CD4-positive, CD25-positive, alpha-beta regulatory T cell (primary cell): Measurements from ENCODE around the gene PAQR4. TPM values are rescaled to one million over a fixed set of nuclear protein-coding genes. Genes with fewer than 3 reads are reported as not detected.

ENCODE experiments used
- ATAC-seq, 2 donors: fragments of 150-1000 bp; cut with Tn5 transposase; one replicate each; pipeline ENCODE4 v1.10.0; 2021; ENCODE audit warnings: low read depth in 2 of 2, moderate number of reproducible peaks in 2 of 2, moderate library complexity in 1 of 2
- DNase-seq, 3 donors: peaks; one replicate each; pipeline versions ENCODE4 v3.0.0 to v3.0.0-alpha.2; 2012 to 2022; ENCODE audit warnings: mixed read lengths in 1 of 3
- H3K27ac ChIP-seq: one replicate; pipeline ENCODE4 v1.7.0; 2013; ENCODE audit warnings: mild to moderate bottlenecking, low read length; ENCODE audit not compliant: insufficient read depth, poor library complexity, severe bottlenecking
- H3K27me3 ChIP-seq: one replicate; pipeline ENCODE4 v1.7.0; 2013; ENCODE audit warnings: low read length; ENCODE audit not compliant: control insufficient read depth, insufficient read depth
- H3K36me3 ChIP-seq: one replicate; pipeline ENCODE4 v1.7.0; 2013; ENCODE audit warnings: mild to moderate bottlenecking, low read length, moderate library complexity; ENCODE audit not compliant: control insufficient read depth, insufficient read depth
- H3K4me1 ChIP-seq: 2 replicates; pipeline ENCODE4 v1.7.0; 2013; ENCODE audit warnings: mild to moderate bottlenecking, low read length; ENCODE audit not compliant: insufficient read depth, control insufficient read depth, poor library complexity, severe bottlenecking
- H3K4me3 ChIP-seq: one replicate; pipeline ENCODE4 v1.7.0; 2013; ENCODE audit warnings: low read depth, mild to moderate bottlenecking, low read length, moderate library complexity
- H3K9me3 ChIP-seq, 2 experiments: 1 replicate in 1 of 2; 2 replicates in 1 of 2; pipeline ENCODE4 v1.7.0; 2013; ENCODE audit warnings: low read length in 2 of 2, mild to moderate bottlenecking in 1 of 2, moderate library complexity in 1 of 2; ENCODE audit not compliant: control insufficient read depth in 2 of 2
- H3K27ac Mint-ChIP-seq, 3 donors: one replicate each; pipeline ENCODE4 v1.8.0; 2020 to 2022; ENCODE audit warnings: mild to moderate bottlenecking in 3 of 3, mixed read lengths in 3 of 3, moderate library complexity in 2 of 3
- H3K27me3 Mint-ChIP-seq: one replicate; pipeline ENCODE4 v1.8.0; 2022; ENCODE audit warnings: mild to moderate bottlenecking, mixed read lengths
- H3K36me3 Mint-ChIP-seq: one replicate; pipeline ENCODE4 v1.8.0; 2020; ENCODE audit warnings: mixed read lengths
- H3K4me1 Mint-ChIP-seq, 4 donors: one replicate each; pipeline ENCODE4 v1.8.0; 2020 to 2022; ENCODE audit warnings: mixed read lengths in 4 of 4, mild to moderate bottlenecking in 1 of 4
- H3K4me3 Mint-ChIP-seq, 4 donors: one replicate each; pipeline ENCODE4 v1.8.0; 2020 to 2022; ENCODE audit warnings: mild to moderate bottlenecking in 4 of 4, mixed read lengths in 4 of 4, moderate library complexity in 3 of 4
- H3K9me3 Mint-ChIP-seq, 7 donors: one replicate each; pipeline ENCODE4 v1.8.0; 2020 to 2022; ENCODE audit warnings: mixed read lengths in 7 of 7, mild to moderate bottlenecking in 3 of 7, moderate library complexity in 2 of 7
- polyA plus RNA-seq, 4 donors: library from polyadenylated mRNA; unstranded; fragments of 300-500 nt; fragmentation: Illumina TruSeq; gene quantifications; one replicate each; pipeline ENCODE4 v1.2.3, GENCODE V29; 2021
- total RNA-seq: library from RNA; stranded (reverse); gene quantifications from one replicate; pipeline ENCODE4 v1.2.3, GENCODE V29; 2022

Gene PAQR4
- total and polyA plus RNA-seq, 5 donors from 2014 or later = 2.2 to 8.0 (median 5.6) TPM

DNA sequence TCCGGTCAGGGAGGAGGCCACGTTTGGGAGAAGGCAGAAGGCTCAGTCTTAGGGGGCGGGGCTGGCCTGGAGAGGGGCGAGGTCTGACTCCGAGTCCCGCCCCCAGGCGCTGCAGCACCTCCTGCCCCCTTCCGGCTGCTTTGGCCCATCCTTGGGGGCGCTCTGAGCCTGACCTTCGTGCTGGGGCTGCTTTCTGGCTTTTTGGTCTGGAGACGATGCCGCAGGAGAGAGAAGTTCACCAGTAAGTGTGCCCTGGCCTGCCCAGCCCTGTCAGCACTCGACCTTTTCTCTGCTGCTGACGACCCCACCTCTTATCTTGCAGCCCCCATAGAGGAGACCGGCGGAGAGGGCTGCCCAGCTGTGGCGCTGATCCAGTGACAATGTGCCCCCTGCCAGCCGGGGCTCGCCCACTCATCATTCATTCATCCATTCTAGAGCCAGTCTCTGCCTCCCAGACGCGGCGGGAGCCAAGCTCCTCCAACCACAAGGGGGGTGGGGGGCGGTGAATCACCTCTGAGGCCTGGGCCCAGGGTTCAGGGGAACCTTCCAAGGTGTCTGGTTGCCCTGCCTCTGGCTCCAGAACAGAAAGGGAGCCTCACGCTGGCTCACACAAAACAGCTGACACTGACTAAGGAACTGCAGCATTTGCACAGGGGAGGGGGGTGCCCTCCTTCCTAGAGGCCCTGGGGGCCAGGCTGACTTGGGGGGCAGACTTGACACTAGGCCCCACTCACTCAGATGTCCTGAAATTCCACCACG lies 52.5 kb downstream of the PAQR4 start:
- DNase-seq = peak; percentile 62 to 80 (median 66)
- H3K27me3 ChIP-seq = no peaks in the 10 kb centered on the region
- Mint-ChIP-seq H3K4me3 (peak overlapping the region; percentile 88 to 98 (median 90)), H3K27me3 (peaks cover 14% of the 10 kb centered on the region), H3K36me3 (peaks cover 4% of the 10 kb centered on the region), H3K9me3 (no peaks in the 10 kb centered on the region), H3K4me1 (peaks cover 4 to 62% (median 29%) of the 10 kb centered on the region in 4 donors), H3K27ac (peak overlapping the region; percentile 71 to 86 (median 80))
- H3K4me1 ChIP-seq = peaks cover 52% of the 10 kb centered on the region
- H3K27ac ChIP-seq = peak overlapping the region; percentile 91
- no peak for ATAC-seq
- H3K9me3 ChIP-seq = no peaks in the 10 kb centered on the region
- no peak overlapping the region for H3K4me3 ChIP-seq
- H3K36me3 ChIP-seq = peaks cover 10% of the 10 kb centered on the region

- Mint-ChIP-seq H3K9me3 (no peaks in the 10 kb centered on the region), H3K4me3 (peak overlapping the region; percentile 90 to 98 (median 94)), H3K36me3 (peaks cover 4% of the 10 kb centered on the region), H3K4me1 (peaks cover 4 to 63% (median 30%) of the 10 kb centered on the region in 4 donors), H3K27ac (peak overlapping the region; percentile 62 to 96 (median 80)), H3K27me3 (peaks cover 8% of the 10 kb centered on the region)
- peak overlapping the region; percentile 91 for H3K27ac ChIP-seq
- ATAC-seq (peak; percentile 32), DNase-seq (peak in 2 of 3 donors; percentile 67 to 68)
- H3K36me3 ChIP-seq = peaks cover 11% of the 10 kb centered on the region
- H3K27me3 ChIP-seq = no peaks in the 10 kb centered on the region
- no peak overlapping the region for H3K4me3 ChIP-seq
- H3K9me3 ChIP-seq = no peaks in the 10 kb centered on the region
- H3K4me1 ChIP-seq = peaks cover 52% of the 10 kb centered on the region
Observed at GRCh38 chr16:3022208-3022683, 53.1 kb downstream of the PAQR4 start.

DNA sequence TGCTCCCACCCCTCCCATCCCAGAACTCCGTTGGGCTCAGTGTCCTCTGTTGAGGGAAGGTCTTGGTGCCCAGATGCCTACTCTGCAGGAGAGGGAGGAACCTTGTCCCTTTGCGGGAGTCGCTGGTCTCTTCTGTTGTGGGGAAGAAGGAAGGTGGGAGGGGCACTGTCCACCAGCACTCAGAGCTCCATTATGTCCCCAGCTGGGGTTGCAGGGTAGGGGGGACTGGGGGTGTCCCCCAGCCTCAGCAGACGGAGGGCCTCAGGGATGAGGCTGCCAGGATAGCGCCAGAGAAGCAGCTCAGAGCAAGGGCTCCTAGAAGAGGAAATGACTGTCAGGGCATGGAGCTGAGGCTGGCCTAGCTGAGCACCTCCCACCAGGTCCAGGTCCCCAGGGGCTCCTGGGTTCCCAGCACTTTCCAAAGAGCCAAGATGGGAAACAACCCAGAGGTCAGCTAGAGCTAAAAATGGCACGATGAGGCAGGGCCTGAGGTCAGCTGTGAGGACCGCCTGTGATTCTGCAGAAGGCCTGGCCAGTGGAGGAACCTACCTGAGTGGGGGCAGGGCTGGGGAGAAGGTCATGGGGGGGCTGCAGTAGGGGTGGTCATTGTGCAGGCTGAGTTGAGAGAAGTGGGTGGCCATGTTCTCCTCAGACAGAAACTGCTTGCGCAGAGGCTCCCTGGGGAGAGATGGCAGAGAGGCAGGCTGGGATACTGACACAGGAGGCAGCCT lies 53.7 kb downstream of the PAQR4 start:
- peak overlapping the region; percentile 90 to 98 (median 94) for H3K4me3 Mint-ChIP-seq
- H3K27me3 Mint-ChIP-seq = peaks cover 10% of the 10 kb centered on the region
- H3K4me1 ChIP-seq = peaks cover 54% of the 10 kb centered on the region
- H3K27ac Mint-ChIP-seq = peak overlapping the region; percentile 80 to 99 (median 96)
- H3K36me3 Mint-ChIP-seq = peaks cover 4% of the 10 kb centered on the region
- peaks cover 11% of the 10 kb centered on the region for H3K36me3 ChIP-seq
- no peaks in the 10 kb centered on the region for H3K9me3 ChIP-seq
- no peak overlapping the region for H3K4me3 ChIP-seq
- no peaks in the 10 kb centered on the region for H3K27me3 ChIP-seq
- no peak for ATAC-seq
- H3K27ac ChIP-seq = peak overlapping the region; percentile 91
- H3K9me3 Mint-ChIP-seq = no peaks in the 10 kb centered on the region
- DNase-seq = no peak
- H3K4me1 Mint-ChIP-seq = peaks cover 4 to 67% (median 30%) of the 10 kb centered on the region in 4 donors

Other genes with a start within 250 kb of the PAQR4 start
- 0.81 TPM for gene PRSS27, start 249.1 kb upstream of the PAQR4 start, total RNA-seq
- under 1 TPM in 2 of 4 donors, not detected in 2; 0.13 to 0.14 TPM for gene PRSS27, start 249.1 kb upstream of the PAQR4 start, polyA plus RNA-seq
- 1,344 TPM for gene SRRM2, start 216.7 kb upstream of the PAQR4 start, total RNA-seq
- 10 to 100 TPM; 29.8 to 40.2 (median 36.4) TPM for gene SRRM2, start 216.7 kb upstream of the PAQR4 start, polyA plus RNA-seq
- gene ELOB, start 192.1 kb upstream of the PAQR4 start, total RNA-seq = 96.5 TPM
- 100 to 1,000 TPM; 250 to 359 (median 297) TPM for gene ELOB, start 192.1 kb upstream of the PAQR4 start, polyA plus RNA-seq
- not detected for gene PRSS33, start 181.8 kb upstream of the PAQR4 start, total RNA-seq
- gene PRSS33, start 181.8 kb upstream of the PAQR4 start, polyA plus RNA-seq = not detected
- gene PRSS41, start 170.9 kb upstream of the PAQR4 start, total RNA-seq = not detected
- gene PRSS41, start 170.9 kb upstream of the PAQR4 start, polyA plus RNA-seq = not detected
- gene PRSS21, start 152.1 kb upstream of the PAQR4 start, total RNA-seq = not detected
- 1 to 10 TPM in 3 of 4 donors, under 1 TPM in 1; 0.43 to 8.4 (median 4.1) TPM for gene PRSS21, start 152.1 kb upstream of the PAQR4 start, polyA plus RNA-seq
- not detected for gene ZG16B, start 139.0 kb upstream of the PAQR4 start, total RNA-seq
- gene ZG16B, start 139.0 kb upstream of the PAQR4 start, polyA plus RNA-seq = 1 to 10 TPM in 2 of 4 donors, under 1 TPM in 2; 0.60 to 2.4 (median 1.4) TPM
- not detected for gene PRSS22, start 111.2 kb upstream of the PAQR4 start, total RNA-seq
- not detected for gene PRSS22, start 111.2 kb upstream of the PAQR4 start, polyA plus RNA-seq
- gene FLYWCH2, start 86.1 kb upstream of the PAQR4 start, total RNA-seq = 12.8 TPM
- 10 to 100 TPM; 14.8 to 27.1 (median 18.3) TPM for gene FLYWCH2, start 86.1 kb upstream of the PAQR4 start, polyA plus RNA-seq
- 74.8 TPM for gene FLYWCH1, start 57.4 kb upstream of the PAQR4 start, total RNA-seq
- 10 to 100 TPM in 3 of 4 donors, 1 to 10 TPM in 1; 6.6 to 13.7 (median 12.7) TPM for gene FLYWCH1, start 57.4 kb upstream of the PAQR4 start, polyA plus RNA-seq
- gene KREMEN2, start 5.1 kb upstream of the PAQR4 start, total RNA-seq = not detected
- not detected for gene KREMEN2, start 5.1 kb upstream of the PAQR4 start, polyA plus RNA-seq
- 5.7 TPM for gene PKMYT1, start 11.1 kb downstream of the PAQR4 start, total RNA-seq
- 1 to 10 TPM; 1.5 to 7.2 (median 2.3) TPM for gene PKMYT1, start 11.1 kb downstream of the PAQR4 start, polyA plus RNA-seq
- gene CLDN9, start 43.6 kb downstream of the PAQR4 start, total RNA-seq = not detected
- gene CLDN9, start 43.6 kb downstream of the PAQR4 start, polyA plus RNA-seq = not detected
- not detected for gene CLDN6, start 48.8 kb downstream of the PAQR4 start, total RNA-seq
- not detected for gene CLDN6, start 48.8 kb downstream of the PAQR4 start, polyA plus RNA-seq
- 0.94 TPM for gene TNFRSF12A, start 51.0 kb downstream of the PAQR4 start, total RNA-seq
- 1 to 10 TPM in 1 of 4 donors, under 1 TPM in 2, not detected in 1; 0.69 to 1.2 (median 0.78) TPM for gene TNFRSF12A, start 51.0 kb downstream of the PAQR4 start, polyA plus RNA-seq
- 12.9 TPM for gene HCFC1R1, start 54.6 kb downstream of the PAQR4 start, total RNA-seq
- gene HCFC1R1, start 54.6 kb downstream of the PAQR4 start, polyA plus RNA-seq = 10 to 100 TPM; 18.0 to 20.7 (median 19.0) TPM
- 16.2 TPM for gene THOC6, start 54.7 kb downstream of the PAQR4 start, total RNA-seq
- 10 to 100 TPM; 37.1 to 49.2 (median 41.0) TPM for gene THOC6, start 54.7 kb downstream of the PAQR4 start, polyA plus RNA-seq
- not detected for gene BICDL2, start 67.6 kb downstream of the PAQR4 start, total RNA-seq
- gene BICDL2, start 67.6 kb downstream of the PAQR4 start, polyA plus RNA-seq = not detected
- 1.6 TPM for gene MMP25, start 77.2 kb downstream of the PAQR4 start, total RNA-seq
- gene MMP25, start 77.2 kb downstream of the PAQR4 start, polyA plus RNA-seq = 1 to 10 TPM in 1 of 4 donors, under 1 TPM in 2, not detected in 1; 0.16 to 1.0 (median 0.29) TPM
- gene IL32, start 96.3 kb downstream of the PAQR4 start, total RNA-seq = 1,611 TPM
- gene IL32, start 96.3 kb downstream of the PAQR4 start, polyA plus RNA-seq = 1,000 to 10,000 TPM; 3,219 to 6,021 (median 4,004) TPM
- gene ZSCAN10, start 129.9 kb downstream of the PAQR4 start, total RNA-seq = 0.81 TPM
- not detected for gene ZSCAN10, start 129.9 kb downstream of the PAQR4 start, polyA plus RNA-seq
- gene ZNF205, start 143.2 kb downstream of the PAQR4 start, total RNA-seq = not detected
- gene ZNF205, start 143.2 kb downstream of the PAQR4 start, polyA plus RNA-seq = not detected
- 3.8 TPM for gene ZNF213, start 165.7 kb downstream of the PAQR4 start, total RNA-seq
- 1 to 10 TPM; 1.9 to 2.3 (median 2.1) TPM for gene ZNF213, start 165.7 kb downstream of the PAQR4 start, polyA plus RNA-seq
- gene OR1F1, start 218.9 kb downstream of the PAQR4 start, total RNA-seq = not detected
- gene OR1F1, start 218.9 kb downstream of the PAQR4 start, polyA plus RNA-seq = under 1 TPM in 3 of 4 donors, not detected in 1; 0.20 to 0.70 (median 0.61) TPM